ENCODE measurements around the gene RHBDD1.

- TF ChIP-seq CTCF (IDR thresholded peaks at IDR 0.05): no peak
- no peak for TF ChIP-seq POLR2A (IDR thresholded peaks at IDR 0.05)
- no peak for TF ChIP-seq POLR2AphosphoS5 (IDR thresholded peaks at IDR 0.05)
These were observed 50.0 kb downstream of the RHBDD1 start for GRCh38 chr2:226885769-226886435.
